D721Med (cell line): ENCODE data around the gene WNK1.

ENCODE experiments used
- DNase-seq: peaks from one replicate; pipeline ENCODE4 v3.0.0; 2011; ENCODE audit warnings: low spot score; ENCODE audit not compliant: insufficient read length
- FAIRE-seq: peaks from 2 replicates; lab custom pipeline; 2011; peaks lifted over from hg19 to GRCh38; lab: Jason Lieb, UNC
- TF ChIP-seq, protein P1 (sequence below): IDR thresholded peaks from 2 replicates; pipeline ENCODE4 v1.5.1; 2012; ENCODE audit warnings: mild to moderate bottlenecking, control low read depth; ENCODE audit not compliant: insufficient read depth; ENCODE audit errors: missing control alignments

Gene WNK1

DNA sequence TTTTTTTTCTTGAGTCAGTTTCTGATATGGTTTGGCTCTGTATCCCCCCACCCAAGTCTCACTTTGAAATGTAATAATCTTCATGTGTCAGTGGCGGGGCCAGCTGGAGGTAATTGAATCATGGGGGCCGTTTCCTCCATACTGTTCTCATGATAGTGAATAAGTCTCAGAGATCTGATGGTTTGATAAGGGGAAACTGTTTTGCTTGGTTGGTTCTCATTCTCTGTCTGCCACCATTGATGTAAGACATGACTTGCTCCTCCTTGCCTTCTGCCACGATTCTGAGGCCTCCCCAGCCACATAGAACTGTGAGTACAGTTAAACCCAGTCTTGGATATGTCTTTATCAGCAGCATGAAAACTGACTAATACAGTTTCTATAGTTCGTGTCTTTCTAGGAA lies 42.9 kb downstream of the WNK1 start:
- FAIRE-seq = no peak
- TF ChIP-seq, protein P1, sequence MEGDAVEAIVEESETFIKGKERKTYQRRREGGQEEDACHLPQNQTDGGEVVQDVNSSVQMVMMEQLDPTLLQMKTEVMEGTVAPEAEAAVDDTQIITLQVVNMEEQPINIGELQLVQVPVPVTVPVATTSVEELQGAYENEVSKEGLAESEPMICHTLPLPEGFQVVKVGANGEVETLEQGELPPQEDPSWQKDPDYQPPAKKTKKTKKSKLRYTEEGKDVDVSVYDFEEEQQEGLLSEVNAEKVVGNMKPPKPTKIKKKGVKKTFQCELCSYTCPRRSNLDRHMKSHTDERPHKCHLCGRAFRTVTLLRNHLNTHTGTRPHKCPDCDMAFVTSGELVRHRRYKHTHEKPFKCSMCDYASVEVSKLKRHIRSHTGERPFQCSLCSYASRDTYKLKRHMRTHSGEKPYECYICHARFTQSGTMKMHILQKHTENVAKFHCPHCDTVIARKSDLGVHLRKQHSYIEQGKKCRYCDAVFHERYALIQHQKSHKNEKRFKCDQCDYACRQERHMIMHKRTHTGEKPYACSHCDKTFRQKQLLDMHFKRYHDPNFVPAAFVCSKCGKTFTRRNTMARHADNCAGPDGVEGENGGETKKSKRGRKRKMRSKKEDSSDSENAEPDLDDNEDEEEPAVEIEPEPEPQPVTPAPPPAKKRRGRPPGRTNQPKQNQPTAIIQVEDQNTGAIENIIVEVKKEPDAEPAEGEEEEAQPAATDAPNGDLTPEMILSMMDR = no peak
- no peak for DNase-seq

DNA sequence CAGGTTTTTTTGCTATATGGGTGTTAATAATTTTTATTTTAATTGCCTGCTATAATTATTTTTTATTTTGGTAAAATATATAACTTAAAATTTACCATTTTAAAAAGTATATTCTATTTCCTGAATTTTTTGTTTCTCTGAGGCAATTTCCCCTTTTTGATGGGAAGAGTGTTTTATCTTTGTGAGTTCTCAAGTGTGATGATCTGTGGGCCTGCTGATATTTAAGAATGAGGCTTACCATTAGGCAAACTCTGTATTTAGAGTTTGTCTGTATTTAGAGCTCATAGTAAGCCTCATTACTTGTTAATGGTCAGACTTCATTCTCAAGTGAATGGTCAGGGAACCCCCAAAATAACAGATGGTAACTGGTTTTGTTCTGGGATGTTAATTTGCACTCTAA lies 48.0 kb downstream of the WNK1 start:
- no peak for DNase-seq

DNA sequence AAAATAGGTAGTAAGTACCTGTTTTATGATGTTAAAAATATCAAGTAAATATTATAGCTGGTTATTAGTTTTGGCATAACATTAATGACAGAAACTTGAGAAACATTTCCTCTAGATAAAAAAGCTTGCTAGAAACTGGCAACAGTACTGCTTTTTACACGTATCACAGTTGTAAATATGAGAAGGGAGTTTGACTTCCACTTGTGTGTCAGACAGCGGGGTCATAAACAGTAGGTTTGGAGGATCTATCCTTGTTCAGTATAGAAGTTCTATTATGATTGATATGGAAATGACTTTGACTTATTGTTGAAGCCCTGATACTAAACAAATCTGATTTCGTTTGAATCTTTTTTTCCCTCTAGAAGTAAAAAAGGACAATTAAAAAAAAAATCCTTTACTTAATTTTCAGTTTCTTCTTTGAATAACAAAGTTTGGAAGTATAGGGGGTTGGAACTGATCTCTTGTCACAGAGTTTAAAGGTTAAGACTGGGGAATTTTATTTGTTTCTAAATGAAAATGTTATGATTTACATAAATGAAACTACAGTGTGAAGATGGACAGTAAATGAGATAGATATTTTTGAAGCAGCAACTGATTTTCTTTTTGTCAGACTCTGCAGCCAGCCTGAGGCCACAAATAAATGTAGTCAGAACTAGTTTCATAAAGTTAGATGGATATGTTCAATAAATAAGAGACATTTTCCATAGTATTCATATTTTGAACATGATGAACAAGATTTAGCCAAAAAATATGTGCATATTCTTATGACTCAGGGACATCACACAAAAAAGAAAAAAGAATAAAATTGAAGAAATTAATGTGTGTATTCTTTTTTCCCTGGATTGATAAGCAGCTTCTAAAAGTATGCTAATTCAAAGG lies 50.1 kb downstream of the WNK1 start:
- no peak for FAIRE-seq
- TF ChIP-seq, protein P1 = no peak

More for the DNA sequence above, 48.0 kb downstream of the WNK1 start:
- TF ChIP-seq, protein P1 = no peak
- FAIRE-seq = no peak

DNA sequence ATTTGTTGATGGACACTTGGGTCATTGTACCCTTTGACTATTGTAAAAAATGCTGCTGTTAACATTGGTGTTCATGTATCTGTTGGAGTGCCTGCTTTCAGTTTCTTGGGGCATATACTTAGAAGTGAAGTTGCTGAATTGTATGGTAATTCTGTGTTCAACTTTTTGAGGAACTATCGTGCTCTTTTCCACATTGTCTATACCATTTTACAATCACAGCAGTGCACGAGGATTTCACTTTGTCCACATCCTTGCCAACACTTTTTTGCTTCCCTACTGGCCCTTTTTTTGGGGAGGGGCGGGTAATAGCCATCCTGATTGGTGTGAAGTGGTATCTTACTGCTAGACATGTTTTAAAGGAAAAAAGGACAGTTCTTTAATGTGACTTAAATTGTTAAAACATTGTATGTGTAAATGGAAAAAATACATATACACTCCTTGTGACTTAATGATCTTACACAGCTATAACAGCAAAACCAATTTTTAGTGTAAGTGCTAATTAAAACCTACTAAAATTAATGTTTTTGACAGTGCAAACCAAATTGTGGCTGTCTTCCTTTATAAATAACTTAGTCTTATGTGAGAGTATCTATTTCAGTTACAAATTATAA lies 52.7 kb downstream of the WNK1 start:
- FAIRE-seq (no peak), DNase-seq (no peak)

More for the DNA sequence above, 50.1 kb downstream of the WNK1 start:
- DNase-seq = no peak

DNA sequence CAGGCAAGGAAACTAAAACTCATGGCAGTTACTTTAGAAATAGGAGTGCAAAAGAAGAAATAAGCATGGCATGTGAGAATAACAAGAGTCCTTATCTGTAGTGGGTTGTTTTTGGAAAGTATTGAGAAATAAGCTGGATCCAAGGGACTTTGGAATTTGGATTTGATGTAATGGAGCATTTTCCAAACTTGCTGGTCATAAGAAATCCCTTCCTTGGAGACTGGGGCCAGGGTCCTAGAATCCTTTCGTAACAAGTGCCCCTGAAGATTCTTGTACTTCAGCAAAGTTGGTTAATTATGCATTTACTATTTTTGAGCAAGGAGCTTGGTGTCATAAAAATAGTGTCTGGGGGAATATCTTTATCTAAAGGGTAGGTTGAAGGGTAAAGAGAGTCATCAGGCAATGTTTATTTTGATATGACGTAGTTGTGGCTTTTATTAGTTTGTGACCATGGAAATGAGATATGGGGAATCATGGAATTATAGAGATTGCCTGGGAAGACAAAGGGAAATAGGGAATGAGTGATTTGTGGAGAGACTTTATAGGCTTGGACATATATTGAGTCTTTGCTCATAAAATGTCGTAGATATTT lies 53.9 kb downstream of the WNK1 start:
- TF ChIP-seq, protein P1 = no peak
- FAIRE-seq (no peak), DNase-seq (no peak)

More for the DNA sequence above, 52.7 kb downstream of the WNK1 start:
- TF ChIP-seq, protein P1 = no peak

DNA sequence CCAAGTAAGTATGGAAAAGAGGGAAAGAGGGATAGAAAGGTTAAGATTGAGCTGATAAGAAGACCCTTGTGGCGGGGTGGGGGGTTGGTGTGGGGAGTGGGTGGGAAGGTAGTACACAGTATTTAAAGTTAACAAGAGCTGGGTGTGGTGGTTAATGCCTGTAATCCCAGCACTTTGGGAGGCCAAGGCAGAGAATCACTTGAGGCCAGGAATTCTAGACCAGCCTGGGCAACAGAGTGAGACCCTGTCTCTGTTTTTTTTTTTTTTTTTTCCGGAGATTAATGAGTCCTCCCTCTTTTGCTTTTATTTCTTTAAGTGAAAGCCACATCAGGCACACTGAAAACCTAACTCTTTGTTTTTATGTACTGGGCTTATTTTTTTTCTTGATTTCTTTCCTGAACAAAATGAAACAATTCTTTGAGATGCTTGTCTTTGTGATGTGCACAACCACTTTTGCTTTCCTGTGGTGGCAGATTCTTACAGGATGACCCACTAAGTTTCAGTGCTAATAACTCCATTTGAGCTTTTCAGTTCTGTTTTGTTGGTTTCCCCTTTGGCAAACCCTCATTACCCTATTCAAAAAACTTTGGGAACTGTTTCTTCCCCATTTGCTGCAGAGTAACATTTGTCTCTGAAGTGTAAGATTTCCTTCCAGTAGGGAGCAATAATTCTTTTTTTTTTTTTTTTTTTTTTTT lies 54.8 kb downstream of the WNK1 start:
- DNase-seq = no peak
- TF ChIP-seq, protein P1 = no peak
- FAIRE-seq = no peak
